ENCODE results near the gene PRR3.

DNA sequence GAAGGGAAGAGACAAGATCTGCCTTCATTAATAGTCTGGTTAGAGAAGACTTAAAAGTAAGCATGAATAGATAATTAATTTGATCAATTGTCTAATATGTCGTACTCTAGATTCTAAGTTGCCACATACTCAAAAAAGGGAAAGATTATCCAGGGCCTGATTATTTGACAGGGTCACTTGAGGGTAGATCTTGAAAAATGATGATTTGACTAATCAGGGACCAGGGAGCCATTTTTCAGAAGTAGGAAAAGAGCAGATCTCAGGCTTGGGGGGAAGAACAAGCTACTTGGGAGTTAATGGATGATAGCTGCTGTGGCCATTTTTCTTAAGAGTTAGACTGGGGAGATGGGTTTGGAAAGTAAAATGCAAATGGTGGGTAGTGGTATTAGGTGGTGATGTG is 35.2 kb downstream of the PRR3 start:
- TF ChIP-seq, protein P1, sequence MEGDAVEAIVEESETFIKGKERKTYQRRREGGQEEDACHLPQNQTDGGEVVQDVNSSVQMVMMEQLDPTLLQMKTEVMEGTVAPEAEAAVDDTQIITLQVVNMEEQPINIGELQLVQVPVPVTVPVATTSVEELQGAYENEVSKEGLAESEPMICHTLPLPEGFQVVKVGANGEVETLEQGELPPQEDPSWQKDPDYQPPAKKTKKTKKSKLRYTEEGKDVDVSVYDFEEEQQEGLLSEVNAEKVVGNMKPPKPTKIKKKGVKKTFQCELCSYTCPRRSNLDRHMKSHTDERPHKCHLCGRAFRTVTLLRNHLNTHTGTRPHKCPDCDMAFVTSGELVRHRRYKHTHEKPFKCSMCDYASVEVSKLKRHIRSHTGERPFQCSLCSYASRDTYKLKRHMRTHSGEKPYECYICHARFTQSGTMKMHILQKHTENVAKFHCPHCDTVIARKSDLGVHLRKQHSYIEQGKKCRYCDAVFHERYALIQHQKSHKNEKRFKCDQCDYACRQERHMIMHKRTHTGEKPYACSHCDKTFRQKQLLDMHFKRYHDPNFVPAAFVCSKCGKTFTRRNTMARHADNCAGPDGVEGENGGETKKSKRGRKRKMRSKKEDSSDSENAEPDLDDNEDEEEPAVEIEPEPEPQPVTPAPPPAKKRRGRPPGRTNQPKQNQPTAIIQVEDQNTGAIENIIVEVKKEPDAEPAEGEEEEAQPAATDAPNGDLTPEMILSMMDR (IDR thresholded peaks at IDR 0.05), result no peak
- TF ChIP-seq POLR2AphosphoS5 (IDR thresholded peaks at IDR 0.05; ENCODE audit: low read depth, low read length) (no peak), SIN3A (IDR thresholded peaks at IDR 0.05; ENCODE audit: borderline replicate concordance, insufficient read depth, low read depth, low read length) (no peak), TCF7L2 (IDR thresholded peaks at IDR 0.05; ENCODE audit: low read depth, low read length) (no peak)
- TF ChIP-seq, protein P2, sequence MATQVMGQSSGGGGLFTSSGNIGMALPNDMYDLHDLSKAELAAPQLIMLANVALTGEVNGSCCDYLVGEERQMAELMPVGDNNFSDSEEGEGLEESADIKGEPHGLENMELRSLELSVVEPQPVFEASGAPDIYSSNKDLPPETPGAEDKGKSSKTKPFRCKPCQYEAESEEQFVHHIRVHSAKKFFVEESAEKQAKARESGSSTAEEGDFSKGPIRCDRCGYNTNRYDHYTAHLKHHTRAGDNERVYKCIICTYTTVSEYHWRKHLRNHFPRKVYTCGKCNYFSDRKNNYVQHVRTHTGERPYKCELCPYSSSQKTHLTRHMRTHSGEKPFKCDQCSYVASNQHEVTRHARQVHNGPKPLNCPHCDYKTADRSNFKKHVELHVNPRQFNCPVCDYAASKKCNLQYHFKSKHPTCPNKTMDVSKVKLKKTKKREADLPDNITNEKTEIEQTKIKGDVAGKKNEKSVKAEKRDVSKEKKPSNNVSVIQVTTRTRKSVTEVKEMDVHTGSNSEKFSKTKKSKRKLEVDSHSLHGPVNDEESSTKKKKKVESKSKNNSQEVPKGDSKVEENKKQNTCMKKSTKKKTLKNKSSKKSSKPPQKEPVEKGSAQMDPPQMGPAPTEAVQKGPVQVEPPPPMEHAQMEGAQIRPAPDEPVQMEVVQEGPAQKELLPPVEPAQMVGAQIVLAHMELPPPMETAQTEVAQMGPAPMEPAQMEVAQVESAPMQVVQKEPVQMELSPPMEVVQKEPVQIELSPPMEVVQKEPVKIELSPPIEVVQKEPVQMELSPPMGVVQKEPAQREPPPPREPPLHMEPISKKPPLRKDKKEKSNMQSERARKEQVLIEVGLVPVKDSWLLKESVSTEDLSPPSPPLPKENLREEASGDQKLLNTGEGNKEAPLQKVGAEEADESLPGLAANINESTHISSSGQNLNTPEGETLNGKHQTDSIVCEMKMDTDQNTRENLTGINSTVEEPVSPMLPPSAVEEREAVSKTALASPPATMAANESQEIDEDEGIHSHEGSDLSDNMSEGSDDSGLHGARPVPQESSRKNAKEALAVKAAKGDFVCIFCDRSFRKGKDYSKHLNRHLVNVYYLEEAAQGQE (IDR thresholded peaks at IDR 0.05; ENCODE audit: insufficient read depth in 1 of 2, low read depth in 2 of 2, low read length in 1 of 2), result no peak

Data from Panc1 (cell line).